Head of caudate nucleus (tissue), 42 donors: ENCODE results near the gene WNT9B.
A peak's percentile ranks its signal among the peaks of the same experiment; 100 is the strongest.

Source experiments
- DNase-seq, 42 donors: peaks; one replicate each; pipeline versions ENCODE4 v3.0.0 to v3.0.0-alpha.2; 2020 to 2021; ENCODE audit warnings: mixed read lengths in 7 of 42
- intact Hi-C: fragments of 100-400 bp; cut with DNase I; formaldehyde crosslinking; loops from one replicate; pipeline ENCODE4 v1.15.0; 2022

WNT9B gene

DNA sequence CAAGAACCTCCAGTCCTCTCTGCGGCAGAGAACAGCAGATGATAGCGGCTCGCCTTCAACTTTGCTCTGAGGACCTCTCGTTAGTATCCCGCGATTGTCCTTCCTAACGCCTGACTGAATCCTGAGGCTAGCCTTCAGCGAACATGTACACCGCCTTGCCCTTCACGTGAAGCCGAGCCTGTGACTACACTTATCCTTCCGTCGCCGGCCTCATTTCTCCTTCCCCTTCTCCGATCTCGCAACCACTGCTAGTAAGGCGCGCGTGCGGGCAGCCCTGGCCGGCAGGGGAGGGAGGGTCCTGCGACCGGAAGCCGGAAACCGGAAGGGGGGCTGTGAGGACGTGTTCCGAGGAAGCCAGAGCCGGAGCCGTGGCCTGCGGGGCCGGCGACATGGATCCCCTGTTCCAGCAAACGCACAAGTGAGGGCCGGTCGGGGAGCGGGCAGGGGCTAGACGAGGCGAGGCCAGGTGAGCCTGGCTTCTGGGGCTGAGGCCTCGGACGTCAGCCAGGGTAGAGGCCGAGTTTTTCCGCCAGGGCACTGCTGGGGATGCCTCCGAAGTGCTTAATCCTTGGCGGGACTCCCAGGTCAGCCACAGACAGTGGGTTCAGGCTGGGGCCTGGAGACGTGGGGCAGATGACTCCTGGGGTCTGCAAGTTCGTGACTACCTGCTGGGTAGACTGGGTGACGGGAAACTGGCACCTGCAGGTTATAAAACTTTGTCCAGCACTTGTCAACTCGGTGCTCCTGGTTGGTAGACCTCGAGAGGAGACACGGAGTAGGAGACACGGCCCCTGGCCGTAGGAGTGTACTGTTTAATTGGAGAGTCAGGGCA is 71.6 kb downstream of the WNT9B start, which contains the start of gene GOSR2:
GOSR2 (plus strand) TSS at position 357 of the 832 bp plus-strand sequence; CDS start at position 390, 33 bp downstream.
- DNase-seq: peak; percentile 78 to 97 (median 92)
- intact Hi-C loops: no loop called here

DNA sequence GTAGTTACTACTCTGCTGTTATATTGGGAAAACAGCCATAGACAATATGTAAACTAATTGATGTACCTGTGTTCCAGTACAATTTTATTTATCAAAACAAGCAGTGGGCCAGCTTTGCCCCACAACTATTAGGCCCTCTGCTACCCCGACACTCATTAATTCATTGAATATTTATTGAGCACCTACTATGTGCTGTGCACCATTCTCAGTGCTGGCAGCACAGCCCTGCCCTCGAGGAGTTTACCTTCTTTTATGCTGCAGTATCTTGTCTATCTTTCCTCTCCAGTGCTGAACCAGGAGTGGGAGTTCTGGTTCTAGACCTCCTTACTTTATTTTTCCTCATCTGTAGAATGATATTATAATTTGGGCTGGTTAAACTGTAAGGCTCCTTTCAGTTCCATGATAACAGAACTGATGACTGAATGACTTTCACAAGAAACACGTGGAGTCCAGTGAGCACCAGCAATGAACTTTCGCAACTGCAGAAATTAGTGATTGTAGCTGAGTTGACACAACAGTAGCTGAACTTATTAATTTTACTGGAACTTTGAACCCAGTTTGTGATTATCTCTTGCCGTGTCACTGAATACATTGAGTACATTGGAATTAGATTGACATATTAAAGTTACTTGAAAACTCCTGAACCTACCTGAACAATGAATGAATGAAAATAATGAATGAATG is 73.9 kb downstream of the WNT9B start:
- intact Hi-C loops: no loop called here
- no peak for DNase-seq

DNA sequence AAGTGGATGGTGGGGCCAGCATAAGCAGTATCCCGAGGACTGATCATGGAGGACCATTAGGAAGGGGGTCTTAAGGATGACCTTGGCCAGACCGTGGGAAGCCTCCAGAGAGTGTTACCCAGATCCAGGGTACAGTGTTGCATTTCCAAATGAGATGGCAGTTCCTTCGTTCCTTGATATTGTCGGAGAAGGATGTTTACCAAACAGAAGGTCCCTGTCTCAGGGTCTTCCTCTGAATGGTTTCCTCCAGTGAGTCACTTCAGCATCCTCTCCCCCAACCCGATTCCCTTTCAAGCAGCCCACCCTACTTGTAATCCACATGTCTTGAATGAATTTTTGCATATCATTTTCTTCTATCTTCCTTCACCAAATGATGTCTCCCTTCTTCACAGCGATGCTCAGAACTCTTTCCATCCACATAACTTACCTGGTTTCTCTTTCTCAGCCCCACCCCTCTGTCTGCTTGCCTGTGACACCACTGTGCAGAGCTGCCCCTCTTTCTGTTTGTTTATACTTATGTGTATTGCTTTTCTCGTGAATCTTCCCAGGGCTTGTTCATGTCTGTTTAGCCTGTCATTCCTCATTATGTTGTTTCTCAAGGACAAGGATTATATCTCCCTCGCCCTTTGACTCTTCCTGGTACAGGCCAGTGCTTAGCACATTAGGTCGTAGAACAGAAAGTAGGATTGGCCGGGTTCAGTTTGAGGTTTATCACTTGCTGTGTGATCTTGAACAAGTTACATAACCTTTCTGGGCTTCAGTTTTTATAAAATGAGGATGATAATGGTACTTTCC is 77.3 kb downstream of the WNT9B start:
- DNase-seq: no peak
- intact Hi-C loops: no loop called here

DNA sequence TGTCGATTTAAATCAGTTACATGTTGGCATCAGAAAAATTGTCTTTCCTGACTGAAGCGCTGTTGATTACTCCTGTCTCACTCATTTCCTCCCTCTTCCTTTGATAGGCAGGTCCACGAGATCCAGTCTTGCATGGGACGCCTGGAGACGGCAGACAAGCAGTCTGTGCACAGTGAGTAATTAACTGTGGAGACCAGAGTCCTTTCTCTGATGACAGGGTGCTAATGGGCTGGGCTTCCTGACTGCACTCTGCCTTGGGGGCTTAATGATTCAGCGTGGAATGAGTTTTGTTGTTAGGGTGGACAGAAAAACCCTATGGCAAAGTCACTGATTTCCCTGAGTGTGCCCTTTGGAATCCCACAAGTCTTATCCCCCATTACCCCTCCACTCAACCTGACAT is 78.0 kb downstream of the WNT9B start:
- intact Hi-C loops: no loop called here
- DNase-seq: no peak

DNA sequence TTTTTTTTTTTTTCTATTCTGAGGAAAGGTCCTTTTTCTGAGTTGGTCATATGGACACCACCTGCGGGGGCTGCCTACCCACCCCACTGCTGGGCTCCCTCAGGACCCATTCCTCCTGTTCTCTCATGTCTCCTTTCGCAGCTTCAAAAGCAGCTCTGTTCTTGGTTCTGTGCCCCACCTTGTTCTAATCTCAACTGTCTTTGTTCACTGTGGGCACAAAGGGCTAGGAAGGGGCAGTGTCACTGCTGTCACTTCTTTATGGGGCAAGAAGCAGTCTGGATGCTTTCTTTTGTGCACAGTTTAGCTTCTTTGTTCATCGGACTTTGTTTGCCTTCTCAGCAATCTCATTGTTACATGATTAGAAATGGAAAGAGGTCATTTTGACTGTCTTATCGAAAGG is 78.7 kb downstream of the WNT9B start:
- intact Hi-C loops: loop anchor here (10.0 kb wide), 1 partner anchor 85 kb away; no protein-coding TSS in a partner anchor
- DNase-seq: no peak

DNA sequence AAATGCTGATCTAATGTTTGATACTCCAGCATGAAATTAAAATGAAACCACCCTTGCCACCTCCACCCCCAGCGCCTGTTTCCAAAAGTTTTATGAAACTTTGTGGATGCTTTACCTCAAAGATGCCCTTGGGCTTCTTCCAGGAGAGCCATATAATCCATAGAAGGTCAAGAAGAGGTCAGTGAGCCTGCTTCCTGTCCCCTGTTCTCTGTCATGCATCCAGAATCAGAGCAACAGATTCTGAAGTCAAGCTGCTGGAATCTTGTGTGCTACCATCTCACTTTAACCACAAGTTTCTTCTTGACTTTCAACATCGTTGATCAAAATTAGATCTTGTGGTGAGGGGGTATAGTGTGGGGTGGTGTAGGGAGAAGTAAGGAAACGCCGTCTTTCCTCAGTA is 80.2 kb downstream of the WNT9B start:
- intact Hi-C loops: loop anchor here (10.0 kb wide), 1 partner anchor 87 kb away; no protein-coding TSS in a partner anchor
- DNase-seq: no peak

DNA sequence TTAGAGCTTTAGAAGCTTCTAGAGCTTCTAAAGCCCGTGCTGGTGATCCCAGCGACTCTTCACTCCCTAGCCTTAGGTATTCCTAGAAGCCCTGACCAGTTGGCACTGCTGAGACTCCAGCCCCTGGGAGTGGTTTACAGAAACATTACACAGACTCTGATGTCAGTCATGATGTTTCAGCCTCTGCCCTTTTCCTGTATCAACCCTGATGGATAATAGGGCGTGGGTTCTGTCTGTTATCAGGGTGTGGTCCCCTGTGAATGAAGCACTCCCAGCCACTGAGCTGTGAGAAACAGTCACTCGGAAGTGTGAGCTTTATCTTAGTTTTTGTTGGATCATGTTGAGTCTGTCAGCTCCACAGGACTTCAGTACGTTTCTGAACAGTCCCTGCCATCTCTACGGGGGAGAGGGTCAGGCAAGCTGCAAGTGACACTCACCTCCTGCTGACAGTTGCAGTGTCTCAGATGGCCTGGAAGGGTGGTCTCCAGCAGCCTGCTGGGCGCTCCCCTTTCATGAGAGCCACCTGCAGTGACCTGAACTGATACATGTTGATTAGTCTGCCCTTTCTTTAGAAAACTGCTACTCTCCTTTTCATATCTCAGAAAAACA is 84.4 kb downstream of the WNT9B start:
- intact Hi-C loops: loop anchor here (10.0 kb wide), 1 partner anchor 91 kb away; no protein-coding TSS in a partner anchor
- no peak for DNase-seq
